Erythroblast (primary cell): ENCODE data around the gene TMEM86B.

Experiments used
- GATA1 ChIP-seq: IDR thresholded peaks from 2 replicates; pipeline ENCODE4 v1.6.1; 2011; ENCODE audit warnings: low read depth, mild to moderate bottlenecking, control low read depth, low read length, moderate library complexity
- POLR2A ChIP-seq: IDR thresholded peaks from 2 replicates; pipeline ENCODE4 v1.6.1; 2011; ENCODE audit warnings: mild to moderate bottlenecking, low read length

DNA sequence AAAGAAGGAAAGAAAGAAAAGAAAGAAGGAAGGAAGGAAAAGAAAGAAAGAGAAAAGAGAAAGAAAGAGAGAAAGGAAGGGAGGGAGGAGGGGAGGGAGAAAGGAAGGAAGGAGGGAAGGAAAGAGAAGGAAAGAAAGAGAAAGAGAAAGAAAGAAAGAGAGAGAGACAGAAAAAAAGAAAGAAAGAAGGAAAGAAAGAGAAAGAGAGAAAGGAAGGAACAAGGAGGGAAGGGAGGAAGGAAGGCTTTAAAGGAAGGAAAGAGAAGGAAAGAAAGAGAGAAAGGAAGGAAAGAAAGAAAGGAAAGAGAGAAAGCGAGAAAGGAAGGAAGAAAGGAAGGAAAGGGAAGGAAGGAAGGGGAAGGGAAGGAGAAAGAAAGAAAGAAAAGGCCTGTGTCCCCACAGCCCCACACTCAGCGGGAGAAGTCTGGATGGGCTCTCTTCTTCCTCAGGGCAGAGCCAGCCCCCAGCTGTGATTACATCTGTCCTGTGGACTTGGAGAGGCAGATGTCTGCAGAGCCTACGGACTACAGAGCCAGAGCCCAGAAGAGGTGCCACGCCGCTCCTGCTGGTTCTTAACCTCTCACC, 28.9 kb downstream of the TMEM86B start:
- TF ChIP-seq POLR2A (no peak), GATA1 (no peak)
